DMS114 treated with DMSO at 0.1 percent for 48 hours (cell line): ENCODE data around the gene NPW.
"Not testable (repeated sequence)": the region's sequence is repeated elsewhere in the genome, so short reads cannot be mapped to it uniquely, and the experiment has no call there.

Experiments used
- DNase-seq: peaks from one replicate; lab custom pipeline; 2025; ENCODE audit not compliant: unreplicated experiment; lab: John Stamatoyannopoulos, UW

Gene NPW

GRCh38 chr16:2001456-2002355 lies 17.9 kb upstream of the NPW start:
- no peak for DNase-seq

- no peak for DNase-seq
These were observed 17.0 kb upstream of the NPW start for GRCh38 chr16:2002406-2003230.

- DNase-seq = no peak
These were observed 16.3 kb upstream of the NPW start for GRCh38 chr16:2003231-2003826.

- peak; percentile 59 for DNase-seq
These were observed 15.6 kb upstream of the NPW start for GRCh38 chr16:2003827-2004641.

- no peak for DNase-seq
These were observed 14.6 kb upstream of the NPW start for GRCh38 chr16:2004795-2005517.

GRCh38 chr16:2005646-2006045 lies 13.9 kb upstream of the NPW start:
- DNase-seq = no peak

GRCh38 chr16:2006317-2006716 lies 13.3 kb upstream of the NPW start:
- DNase-seq = no peak

GRCh38 chr16:2007081-2007836 lies 12.3 kb upstream of the NPW start:
- DNase-seq = no peak

- no peak for DNase-seq
These were observed 11.5 kb upstream of the NPW start for GRCh38 chr16:2008009-2008526.

- DNase-seq = no peak
These were observed 10.9 kb upstream of the NPW start for GRCh38 chr16:2008631-2009163.

- DNase-seq = no peak
These were observed 10.3 kb upstream of the NPW start for GRCh38 chr16:2009164-2009711.

- DNase-seq = peak; percentile 50
These were observed 9.6 kb upstream of the NPW start, which contains the start of gene ZNF598 for GRCh38 chr16:2009791-2010510. Gene ZNF598, minus strand, starts transcription at chr16:2009821.

- DNase-seq = not testable (repeated sequence)
These were observed 7.9 kb upstream of the NPW start for GRCh38 chr16:2011726-2012125.

- DNase-seq = no peak
These were observed 6.1 kb upstream of the NPW start for GRCh38 chr16:2013527-2013926.

GRCh38 chr16:2015117-2015946 lies 4.3 kb upstream of the NPW start:
- DNase-seq = no peak

- DNase-seq = no peak
These were observed 3.7 kb upstream of the NPW start for GRCh38 chr16:2015947-2016208.

- DNase-seq = no peak
These were observed 3.1 kb upstream of the NPW start for GRCh38 chr16:2016407-2016922.
